GM19043 (cell line): ENCODE results near the gene PLCL2.

Experiments
- ATAC-seq: cut with Tn5 transposase; IDR thresholded peaks from one replicate; pipeline ENCODE4 v1.9.1; 2021; ENCODE audit warnings: low read depth; ENCODE audit not compliant: unreplicated experiment

Gene PLCL2

GRCh38 chr3:17063596-17063995 is 178.8 kb downstream of the PLCL2 start:
- no peak for ATAC-seq

DNA sequence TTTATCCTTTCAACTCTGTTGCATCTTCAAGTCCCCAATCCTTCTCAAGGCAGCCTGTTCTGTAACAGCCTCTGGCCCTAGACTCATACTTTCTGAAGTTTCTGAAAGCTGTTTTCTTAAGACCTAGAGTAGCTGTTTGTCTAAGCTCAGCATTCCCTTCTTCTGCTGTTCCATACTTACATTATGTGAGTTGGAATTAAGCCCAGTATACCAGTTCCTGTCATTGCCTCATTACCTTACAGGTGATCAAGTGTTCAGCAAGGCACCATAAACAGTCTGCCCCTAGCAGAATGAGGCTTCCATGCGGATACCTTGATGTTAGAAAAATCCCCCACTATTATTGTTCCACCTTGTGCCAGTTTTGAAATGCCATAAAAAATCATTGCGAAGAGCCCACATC is 180.6 kb downstream of the PLCL2 start:
- no peak for ATAC-seq

DNA sequence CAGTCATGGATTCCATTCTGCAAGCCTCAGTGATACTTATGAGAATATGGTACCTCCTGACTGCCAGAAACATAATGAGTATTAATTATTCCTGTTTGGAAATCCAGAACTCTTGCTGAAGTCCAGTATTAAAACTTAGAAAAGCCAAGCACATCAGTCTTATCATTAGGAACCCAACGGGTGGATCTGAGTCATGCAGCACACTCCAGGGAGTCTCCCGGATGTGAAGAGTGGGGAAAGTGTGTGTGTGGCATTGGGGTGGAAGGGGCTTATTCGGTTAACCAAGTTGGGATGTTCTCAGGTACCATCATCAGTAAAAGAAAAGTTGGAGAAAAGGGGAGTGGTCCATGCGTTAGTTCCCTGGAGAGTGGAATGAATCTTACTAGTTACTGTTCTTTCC is 181.1 kb downstream of the PLCL2 start:
- ATAC-seq, result no peak

- no peak for ATAC-seq
Observed at GRCh38 chr3:17069754-17070153, 185.0 kb downstream of the PLCL2 start.

GRCh38 chr3:17070161-17070959 is 185.6 kb downstream of the PLCL2 start:
- no peak for ATAC-seq

DNA sequence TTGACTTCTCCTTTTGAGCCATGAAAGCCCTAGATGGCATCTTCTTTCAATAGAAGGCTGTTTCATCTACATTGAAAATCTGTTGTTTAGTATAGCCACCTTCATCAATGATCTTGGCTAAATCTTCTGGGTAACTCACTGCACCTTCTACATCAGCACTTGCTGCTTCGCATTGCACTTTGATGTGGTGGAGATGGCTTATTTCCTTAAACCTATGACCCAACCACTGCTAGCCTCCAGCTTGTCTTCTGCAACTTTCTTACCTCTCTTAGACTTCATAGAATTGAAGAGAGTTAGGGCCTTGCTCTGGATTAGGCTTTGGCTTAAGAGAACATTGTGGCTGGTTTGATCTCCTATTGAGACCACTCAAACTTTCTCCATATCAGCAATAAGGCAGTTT is 189.8 kb downstream of the PLCL2 start:
- ATAC-seq, result no peak

GRCh38 chr3:17075358-17075757 is 190.6 kb downstream of the PLCL2 start:
- no peak for ATAC-seq

DNA sequence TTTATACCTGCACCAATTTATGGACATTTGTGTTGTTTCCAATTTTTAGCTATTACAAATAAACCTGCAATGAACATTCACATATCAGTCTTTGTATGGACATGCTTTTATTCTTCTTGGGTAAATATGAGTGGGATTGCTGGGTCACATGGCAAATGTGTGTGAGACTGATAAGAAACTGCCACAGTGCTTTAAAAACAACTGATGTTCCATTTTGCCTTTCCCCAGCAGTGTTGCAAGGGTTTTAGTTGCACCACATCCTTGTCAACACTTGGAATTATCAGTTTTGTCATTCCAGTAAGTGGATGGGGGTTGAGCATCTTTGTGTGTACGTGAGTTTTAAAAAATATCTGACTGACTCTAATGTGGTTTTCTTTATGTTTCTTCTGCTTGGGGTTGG is 191.2 kb downstream of the PLCL2 start:
- no peak for ATAC-seq

DNA sequence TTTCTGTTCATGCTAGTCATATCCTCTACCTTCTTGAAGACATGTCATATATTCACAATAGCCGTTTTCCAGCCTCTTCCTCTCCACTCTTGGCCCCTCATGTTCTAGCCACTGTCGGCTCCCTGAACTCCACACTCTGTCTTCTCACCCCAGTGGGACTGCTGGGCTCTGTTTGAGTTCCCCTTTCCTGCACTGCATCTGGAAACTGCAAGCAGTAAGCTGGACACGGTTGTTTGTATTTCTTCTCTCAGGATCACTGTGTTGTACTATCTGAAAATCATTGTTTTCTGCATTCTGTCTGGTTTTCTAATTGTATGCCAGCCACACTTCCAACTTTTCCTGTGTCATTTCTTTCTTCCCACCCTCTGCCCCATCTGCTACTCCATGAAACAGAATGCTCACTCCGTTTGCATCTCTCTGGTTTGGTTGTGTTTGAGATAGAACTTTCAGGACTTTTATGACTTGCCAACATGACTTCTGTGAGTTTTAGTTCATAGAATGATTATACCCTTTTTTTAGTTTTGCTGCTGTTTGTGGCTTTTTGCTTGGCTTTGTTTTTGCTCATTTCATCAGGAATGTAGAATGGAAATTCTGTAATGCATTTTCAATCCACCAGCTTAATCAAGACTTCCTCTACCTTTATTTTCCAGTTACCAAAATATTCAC is 192.3 kb downstream of the PLCL2 start:
- ATAC-seq, result no peak

- ATAC-seq, result no peak
Observed at GRCh38 chr3:17077606-17078005, 192.9 kb downstream of the PLCL2 start.

DNA sequence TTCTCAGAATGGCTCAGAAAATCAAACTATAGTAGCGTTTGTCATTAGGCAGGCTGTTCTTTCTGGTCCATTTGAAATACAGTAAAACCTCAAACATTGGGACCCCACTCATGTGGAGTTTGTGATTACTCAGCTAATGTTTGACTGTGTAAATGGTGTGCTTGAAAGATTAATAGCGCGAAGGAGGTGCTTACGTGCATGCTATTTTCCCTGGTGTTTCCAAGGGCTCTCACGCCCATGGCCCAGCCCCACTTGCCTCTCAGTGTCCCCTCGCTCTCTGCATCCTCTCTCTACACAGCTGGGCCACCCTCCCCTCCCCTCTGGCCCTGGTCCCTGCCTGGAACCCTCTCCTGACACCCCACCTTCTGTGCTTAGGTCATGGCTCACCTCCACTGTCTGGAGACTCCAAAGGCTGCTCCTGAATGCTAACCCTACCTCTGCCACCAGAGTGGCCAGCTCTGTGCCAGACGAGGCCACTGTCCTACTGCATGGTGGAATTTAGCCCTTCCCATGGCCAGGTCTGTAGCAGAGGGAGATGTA is 194.2 kb downstream of the PLCL2 start:
- ATAC-seq, result no peak

DNA sequence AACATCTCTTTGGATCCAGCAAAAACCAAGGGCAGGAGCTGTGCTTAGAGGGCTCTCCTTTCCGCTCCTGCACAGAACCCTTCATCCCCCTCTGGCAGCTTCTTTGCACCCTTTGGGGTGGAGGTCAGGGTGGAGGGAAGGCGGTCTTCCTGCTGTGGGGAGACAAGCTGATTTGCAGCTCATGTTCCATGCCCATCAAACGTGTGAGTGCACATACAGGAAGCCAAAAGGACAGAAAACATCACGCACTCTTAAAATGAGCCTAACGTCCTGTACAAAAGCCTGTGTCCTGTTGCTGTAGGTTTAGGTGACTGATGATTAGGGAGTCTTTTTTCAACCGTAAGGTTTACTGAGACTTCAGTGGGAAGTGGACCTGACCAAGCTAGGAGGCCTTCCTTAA is 195.2 kb downstream of the PLCL2 start:
- no peak for ATAC-seq

- no peak for ATAC-seq
Observed at GRCh38 chr3:17081520-17081919, 196.8 kb downstream of the PLCL2 start.

DNA sequence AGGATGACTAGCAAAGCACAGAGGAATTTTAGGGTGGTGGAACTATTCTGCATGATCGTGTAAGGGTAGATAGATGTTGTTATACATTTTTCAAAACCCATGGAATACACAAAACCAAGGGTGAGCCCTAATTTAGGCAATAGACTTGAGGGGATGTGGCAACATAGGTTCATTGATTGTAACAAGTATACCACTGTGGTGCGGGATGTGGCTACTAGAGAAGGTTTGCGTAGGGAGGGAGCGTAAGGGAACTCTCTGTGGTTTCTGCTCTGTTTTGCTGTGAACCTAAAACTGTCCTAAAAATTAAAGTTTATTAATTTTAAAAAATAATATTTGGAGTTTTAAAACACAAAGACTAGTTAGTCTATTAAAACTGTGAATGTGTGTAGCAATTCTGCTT is 202.8 kb downstream of the PLCL2 start:
- ATAC-seq, result no peak

- no peak for ATAC-seq
Observed at GRCh38 chr3:17088017-17088416, 203.3 kb downstream of the PLCL2 start.

- ATAC-seq, result no peak
Observed at GRCh38 chr3:17088602-17089313, 204.0 kb downstream of the PLCL2 start.

DNA sequence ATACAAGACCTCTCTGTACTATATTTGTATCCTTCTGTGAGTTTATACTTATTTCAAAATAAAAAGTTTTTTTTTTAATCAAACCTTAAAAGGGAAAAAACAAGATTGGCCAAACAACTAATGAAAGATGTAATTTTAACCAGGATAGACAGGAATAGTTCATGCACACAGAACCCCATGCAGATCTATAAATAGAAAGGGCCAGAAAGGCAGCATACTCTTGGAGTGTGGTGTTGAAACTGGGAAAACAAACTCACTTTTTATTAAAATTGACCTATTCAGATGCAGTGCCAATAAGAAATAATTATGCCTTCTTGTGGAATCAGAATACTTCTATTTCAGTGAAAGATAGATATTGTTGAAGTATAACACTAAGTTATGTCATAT is 204.6 kb downstream of the PLCL2 start:
- no peak for ATAC-seq

- no peak for ATAC-seq
Observed at GRCh38 chr3:17090280-17090983, 205.7 kb downstream of the PLCL2 start.

DNA sequence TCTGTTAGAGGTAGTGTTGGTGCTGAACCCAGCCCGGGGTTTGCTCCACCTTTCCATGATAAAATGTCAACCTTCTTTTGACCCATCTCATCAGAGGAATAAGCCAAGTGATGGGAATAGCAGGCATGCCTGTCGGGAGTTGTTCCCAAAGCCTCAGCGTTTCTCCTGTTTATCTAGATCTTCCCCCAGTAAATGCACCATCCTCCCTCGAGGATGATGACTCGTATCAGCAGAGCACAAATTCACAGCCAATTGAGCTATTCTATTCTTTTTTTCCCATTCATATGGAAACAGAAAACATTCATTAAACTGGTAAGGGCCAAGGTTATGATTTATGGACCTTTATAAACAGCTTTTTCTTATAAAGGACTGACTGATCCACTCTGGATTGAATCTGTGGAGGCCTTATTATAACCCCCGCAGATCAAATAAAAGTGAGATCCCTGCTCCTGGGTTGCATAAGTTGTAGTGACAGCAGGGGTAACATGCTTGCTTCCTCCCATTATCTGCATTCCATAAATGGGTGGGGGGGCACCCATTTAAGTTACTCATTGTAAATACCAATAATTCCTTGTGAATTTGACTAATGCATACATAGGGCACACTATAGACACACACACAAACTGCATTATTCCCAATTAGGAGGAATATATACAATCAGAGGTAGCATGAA is 207.3 kb downstream of the PLCL2 start:
- no peak for ATAC-seq

DNA sequence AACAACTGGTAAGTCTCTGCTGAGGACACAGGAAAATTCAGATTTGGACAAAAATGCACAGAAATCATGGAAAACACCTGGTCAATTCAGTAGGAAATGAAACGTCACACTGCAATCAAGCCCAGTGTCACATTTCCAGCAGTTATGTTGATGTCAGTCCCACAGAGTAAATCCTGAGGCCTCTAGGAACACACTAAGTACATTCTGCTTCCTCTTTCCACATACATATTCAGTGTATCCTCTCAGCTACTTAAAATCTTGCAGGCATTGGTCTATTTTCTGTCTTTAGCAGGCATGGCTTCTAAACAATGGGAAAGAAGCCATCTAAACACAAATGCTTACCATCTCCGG is 207.8 kb downstream of the PLCL2 start:
- no peak for ATAC-seq
